ENCODE data around the gene PCSK4. TPM values are rescaled to one million over a fixed set of nuclear protein-coding genes. Genes with fewer than 3 reads are reported as not detected.

PCSK4 gene
- total and polyA plus RNA-seq, 9 of the 15 experiments (the other 6 are each of a cell fraction or from before 2014, with no cell fraction given): 0.01 to 9.1 (median 2.1) TPM; not detected in 1

GRCh38 chr19:1503089-1503924 is 13.2 kb upstream of the PCSK4 start (continued):
- TF ChIP-seq, protein P1, sequence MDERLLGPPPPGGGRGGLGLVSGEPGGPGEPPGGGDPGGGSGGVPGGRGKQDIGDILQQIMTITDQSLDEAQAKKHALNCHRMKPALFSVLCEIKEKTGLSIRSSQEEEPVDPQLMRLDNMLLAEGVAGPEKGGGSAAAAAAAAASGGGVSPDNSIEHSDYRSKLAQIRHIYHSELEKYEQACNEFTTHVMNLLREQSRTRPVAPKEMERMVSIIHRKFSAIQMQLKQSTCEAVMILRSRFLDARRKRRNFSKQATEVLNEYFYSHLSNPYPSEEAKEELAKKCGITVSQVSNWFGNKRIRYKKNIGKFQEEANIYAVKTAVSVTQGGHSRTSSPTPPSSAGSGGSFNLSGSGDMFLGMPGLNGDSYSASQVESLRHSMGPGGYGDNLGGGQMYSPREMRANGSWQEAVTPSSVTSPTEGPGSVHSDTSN (CRISPR knock-in tag; IDR thresholded peaks at IDR 0.05; ENCODE audit: low read depth): no peak
- TF ChIP-seq, protein P1 (tag; conservative IDR thresholded peaks at IDR 0.05; ENCODE audit: low read depth): no peak
- TF ChIP-seq ZNF551 (CRISPR knock-in tag; IDR thresholded peaks at IDR 0.05) (no peak), ZBTB5 (IDR thresholded peaks at IDR 0.05) (no peak), PHF20 (IDR thresholded peaks at IDR 0.05; ENCODE audit: partially characterized antibody) (no peak), ZBTB1 (CRISPR knock-in tag; IDR thresholded peaks at IDR 0.05; ENCODE audit: borderline replicate concordance, low read depth) (0 out of 2 replicates have a peak, but pooled peaks have one; percentile 56), CCNT2 (IDR thresholded peaks at IDR 0.05; ENCODE audit: borderline replicate concordance, extremely low read depth, insufficient read length, low read depth, low read length) (peak; percentile 55), PCBP2 (IDR thresholded peaks at IDR 0.05; ENCODE audit: low read depth, low read length, poor library complexity, severe bottlenecking) (no peak), KDM5B (IDR thresholded peaks at IDR 0.05; ENCODE audit: insufficient replicate concordance, low read depth, low read length) (peak; percentile 60), ZNF41 (CRISPR knock-in tag; conservative IDR thresholded peaks at IDR 0.05) (no peak), SIN3B (IDR thresholded peaks at IDR 0.05; ENCODE audit: low read depth) (no peak), MEIS2 (IDR thresholded peaks at IDR 0.05; ENCODE audit: partially characterized antibody) (peak; percentile 73), RBM17 (IDR thresholded peaks at IDR 0.05; ENCODE audit: borderline replicate concordance, low read depth, low read length) (no peak), ZNF785 (CRISPR knock-in tag; IDR thresholded peaks at IDR 0.05) (no peak), ELF1 (tag; IDR thresholded peaks at IDR 0.05) (peak; percentile 87), SFPQ (IDR thresholded peaks at IDR 0.05; ENCODE audit: low read depth, low read length) (no peak), U2AF2 (optimal IDR thresholded peaks at IDR 0.05; ENCODE audit: low read depth, low read length) (no peak)
- TF ChIP-seq, protein P2, sequence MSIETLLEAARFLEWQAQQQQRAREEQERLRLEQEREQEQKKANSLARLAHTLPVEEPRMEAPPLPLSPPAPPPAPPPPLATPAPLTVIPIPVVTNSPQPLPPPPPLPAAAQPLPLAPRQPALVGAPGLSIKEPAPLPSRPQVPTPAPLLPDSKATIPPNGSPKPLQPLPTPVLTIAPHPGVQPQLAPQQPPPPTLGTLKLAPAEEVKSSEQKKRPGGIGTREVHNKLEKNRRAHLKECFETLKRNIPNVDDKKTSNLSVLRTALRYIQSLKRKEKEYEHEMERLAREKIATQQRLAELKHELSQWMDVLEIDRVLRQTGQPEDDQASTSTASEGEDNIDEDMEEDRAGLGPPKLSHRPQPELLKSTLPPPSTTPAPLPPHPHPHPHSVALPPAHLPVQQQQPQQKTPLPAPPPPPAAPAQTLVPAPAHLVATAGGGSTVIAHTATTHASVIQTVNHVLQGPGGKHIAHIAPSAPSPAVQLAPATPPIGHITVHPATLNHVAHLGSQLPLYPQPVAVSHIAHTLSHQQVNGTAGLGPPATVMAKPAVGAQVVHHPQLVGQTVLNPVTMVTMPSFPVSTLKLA (conservative IDR thresholded peaks at IDR 0.05): peak; percentile 74 to 92
